H1 (cell line): ENCODE data around the gene GPALPP1. TPM values are rescaled to one million over a fixed set of nuclear protein-coding genes. Genes with fewer than 3 reads are reported as not detected.

Source experiments
- CBX8 ChIP-seq: fragments of 300-800, 300-1000 bp; sonication (generic); IDR thresholded peaks from 2 replicates; pipeline ENCODE4 v1.7.1; 2016; ENCODE audit warnings: low read depth, low read length, borderline replicate concordance
- CHD7 ChIP-seq: fragments of 300-600 bp; sonication (generic); IDR thresholded peaks from 2 replicates; pipeline ENCODE4 v1.7.1; 2012; ENCODE audit warnings: low read length, moderate library complexity, mild to moderate bottlenecking, inconsistent platforms; ENCODE audit not compliant: insufficient replicate concordance
- EGR1 ChIP-seq: IDR thresholded peaks from 2 replicates; pipeline ENCODE4 v1.6.1; 2011; ENCODE audit warnings: low read depth, low read length, borderline replicate concordance
- SP2 ChIP-seq: IDR thresholded peaks from 2 replicates; pipeline ENCODE4 v1.6.1; 2012; ENCODE audit warnings: mild to moderate bottlenecking, low read length, inconsistent platforms
- polyA plus RNA-seq, 7 experiments: library from polyadenylated mRNA; depleted of rRNA in 3 of 7; stranded (reverse) in 5 of 7; unstranded in 2 of 7; fragments of >200 nt in 5 of 7; fragments of 200-250 nt in 2 of 7; gene quantifications; 1 replicate in 5 of 7; 2 replicates in 1 of 7; 4 replicates in 1 of 7; pipeline versions ENCODE4 v1.2.1 to v1.2.3, GENCODE V29; 2011 to 2013; ENCODE audit warnings: missing spikeins in 2 of 7, mixed read lengths in 2 of 7
- total RNA-seq: library from RNA; stranded (reverse); fragmentation: NEBNext Ultra II Directional; extraction: Animal tissue kit (Norgen Biotek cat#: 25700); gene quantifications from 2 replicates; pipeline ENCODE4 v1.2.1, GENCODE V29; 2021
- TF ChIP-seq, protein P1 (sequence below): IDR thresholded peaks from 2 replicates; pipeline ENCODE4 v1.6.1; 2012; ENCODE audit warnings: inconsistent platforms

The GPALPP1 gene
- total and polyA plus RNA-seq, 2 of the 8 experiments (the other 6 are each of a cell fraction or from before 2014, with no cell fraction given): 8.5 to 26.1 TPM

GRCh38 chr13:45024847-45025246, 35.5 kb downstream of the GPALPP1 start (continued):
- no peak for TF ChIP-seq SP2
- no peak for TF ChIP-seq CBX8
- no peak for TF ChIP-seq EGR1
- TF ChIP-seq, protein P1, sequence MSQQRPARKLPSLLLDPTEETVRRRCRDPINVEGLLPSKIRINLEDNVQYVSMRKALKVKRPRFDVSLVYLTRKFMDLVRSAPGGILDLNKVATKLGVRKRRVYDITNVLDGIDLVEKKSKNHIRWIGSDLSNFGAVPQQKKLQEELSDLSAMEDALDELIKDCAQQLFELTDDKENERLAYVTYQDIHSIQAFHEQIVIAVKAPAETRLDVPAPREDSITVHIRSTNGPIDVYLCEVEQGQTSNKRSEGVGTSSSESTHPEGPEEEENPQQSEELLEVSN: no peak
- TF ChIP-seq CHD7: no peak
